ENCODE measurements around the gene PARL.

DNA sequence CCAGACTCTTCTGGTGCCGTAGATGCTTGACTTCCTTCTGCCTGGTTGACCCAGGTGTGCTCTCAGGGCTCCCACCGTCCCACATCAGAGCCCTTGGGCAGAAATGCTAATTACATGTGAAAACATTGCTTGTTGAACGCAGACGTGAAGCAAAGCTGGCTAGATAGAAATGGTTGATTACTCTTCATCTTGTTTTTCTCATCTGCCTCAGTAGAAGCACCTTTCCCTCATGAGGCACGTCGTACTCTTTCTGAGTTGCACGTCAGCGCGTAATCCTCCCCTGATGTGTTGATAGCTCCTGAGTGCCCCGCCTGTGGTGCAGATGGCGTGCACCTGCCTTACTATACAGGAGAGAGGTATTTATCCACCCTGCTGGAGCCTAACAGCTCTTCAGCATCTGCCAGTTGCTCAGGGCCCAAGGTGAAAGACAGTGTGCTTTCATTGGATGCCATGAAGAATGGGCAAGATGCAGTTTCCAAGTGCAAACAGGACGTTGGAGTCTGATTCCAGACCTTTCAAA is 77.4 kb downstream of the PARL start:
- TF ChIP-seq, protein P1, sequence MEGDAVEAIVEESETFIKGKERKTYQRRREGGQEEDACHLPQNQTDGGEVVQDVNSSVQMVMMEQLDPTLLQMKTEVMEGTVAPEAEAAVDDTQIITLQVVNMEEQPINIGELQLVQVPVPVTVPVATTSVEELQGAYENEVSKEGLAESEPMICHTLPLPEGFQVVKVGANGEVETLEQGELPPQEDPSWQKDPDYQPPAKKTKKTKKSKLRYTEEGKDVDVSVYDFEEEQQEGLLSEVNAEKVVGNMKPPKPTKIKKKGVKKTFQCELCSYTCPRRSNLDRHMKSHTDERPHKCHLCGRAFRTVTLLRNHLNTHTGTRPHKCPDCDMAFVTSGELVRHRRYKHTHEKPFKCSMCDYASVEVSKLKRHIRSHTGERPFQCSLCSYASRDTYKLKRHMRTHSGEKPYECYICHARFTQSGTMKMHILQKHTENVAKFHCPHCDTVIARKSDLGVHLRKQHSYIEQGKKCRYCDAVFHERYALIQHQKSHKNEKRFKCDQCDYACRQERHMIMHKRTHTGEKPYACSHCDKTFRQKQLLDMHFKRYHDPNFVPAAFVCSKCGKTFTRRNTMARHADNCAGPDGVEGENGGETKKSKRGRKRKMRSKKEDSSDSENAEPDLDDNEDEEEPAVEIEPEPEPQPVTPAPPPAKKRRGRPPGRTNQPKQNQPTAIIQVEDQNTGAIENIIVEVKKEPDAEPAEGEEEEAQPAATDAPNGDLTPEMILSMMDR (IDR thresholded peaks at IDR 0.05) = no peak
- TF ChIP-seq, protein P2, sequence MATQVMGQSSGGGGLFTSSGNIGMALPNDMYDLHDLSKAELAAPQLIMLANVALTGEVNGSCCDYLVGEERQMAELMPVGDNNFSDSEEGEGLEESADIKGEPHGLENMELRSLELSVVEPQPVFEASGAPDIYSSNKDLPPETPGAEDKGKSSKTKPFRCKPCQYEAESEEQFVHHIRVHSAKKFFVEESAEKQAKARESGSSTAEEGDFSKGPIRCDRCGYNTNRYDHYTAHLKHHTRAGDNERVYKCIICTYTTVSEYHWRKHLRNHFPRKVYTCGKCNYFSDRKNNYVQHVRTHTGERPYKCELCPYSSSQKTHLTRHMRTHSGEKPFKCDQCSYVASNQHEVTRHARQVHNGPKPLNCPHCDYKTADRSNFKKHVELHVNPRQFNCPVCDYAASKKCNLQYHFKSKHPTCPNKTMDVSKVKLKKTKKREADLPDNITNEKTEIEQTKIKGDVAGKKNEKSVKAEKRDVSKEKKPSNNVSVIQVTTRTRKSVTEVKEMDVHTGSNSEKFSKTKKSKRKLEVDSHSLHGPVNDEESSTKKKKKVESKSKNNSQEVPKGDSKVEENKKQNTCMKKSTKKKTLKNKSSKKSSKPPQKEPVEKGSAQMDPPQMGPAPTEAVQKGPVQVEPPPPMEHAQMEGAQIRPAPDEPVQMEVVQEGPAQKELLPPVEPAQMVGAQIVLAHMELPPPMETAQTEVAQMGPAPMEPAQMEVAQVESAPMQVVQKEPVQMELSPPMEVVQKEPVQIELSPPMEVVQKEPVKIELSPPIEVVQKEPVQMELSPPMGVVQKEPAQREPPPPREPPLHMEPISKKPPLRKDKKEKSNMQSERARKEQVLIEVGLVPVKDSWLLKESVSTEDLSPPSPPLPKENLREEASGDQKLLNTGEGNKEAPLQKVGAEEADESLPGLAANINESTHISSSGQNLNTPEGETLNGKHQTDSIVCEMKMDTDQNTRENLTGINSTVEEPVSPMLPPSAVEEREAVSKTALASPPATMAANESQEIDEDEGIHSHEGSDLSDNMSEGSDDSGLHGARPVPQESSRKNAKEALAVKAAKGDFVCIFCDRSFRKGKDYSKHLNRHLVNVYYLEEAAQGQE (IDR thresholded peaks at IDR 0.05; ENCODE audit: insufficient read depth in 1 of 2, low read depth in 2 of 2, low read length in 1 of 2) = no peak

Measured in Panc1 (cell line).